ENCODE measurements around the gene MRPL1.

MRPL1 gene

GRCh38 chr4:77990904-77991358 lies 128.3 kb downstream of the MRPL1 start:
- ChIA-PET POLR2A (no interaction called here), CTCF (interaction anchor here (0.5 to 0.6 kb wide), 2 partner anchors 9 to 129 kb away, joined by 4 read pairs; no protein-coding TSS in a partner anchor)
- no peak overlapping the region for H3K27ac ChIP-seq (ENCODE audit: extremely low read depth, low read depth, low read length)
- no peak for TF ChIP-seq ZNF449 (tag by site-specific recombination; IDR thresholded peaks at IDR 0.05)
- no peak for TF ChIP-seq YY2 (tag by site-specific recombination; IDR thresholded peaks at IDR 0.05)
- H3K36me3 ChIP-seq (ENCODE audit: control insufficient read depth in 2 of 2, insufficient read depth in 1 of 2, low read length in 2 of 2), result no peaks in the 10 kb centered on the region
- H3K4me3 ChIP-seq (ENCODE audit: low read depth, low read length), result no peak overlapping the region
- H3K9me3 ChIP-seq (ENCODE audit: control insufficient read depth, insufficient read depth, low read depth, low read length), result no peaks in the 10 kb centered on the region
- H3K4me1 ChIP-seq (ENCODE audit: control insufficient read depth, insufficient read depth, low read length), result no peaks in the 10 kb centered on the region

- no peaks in the 10 kb centered on the region for H3K9me3 ChIP-seq (ENCODE audit: control insufficient read depth, insufficient read depth, low read depth, low read length)
- no peak overlapping the region for H3K27ac ChIP-seq (ENCODE audit: extremely low read depth, low read depth, low read length)
- ChIA-PET CTCF (interaction anchor here (0.6 to 0.7 kb wide), 3 partner anchors 29 to 871 kb away, joined by 3 to 5 read pairs (median 4); no protein-coding TSS in a partner anchor), POLR2A (interaction anchor here (0.9 kb wide), 1 partner anchor 67 kb away, joined by 3 read pairs; no protein-coding TSS in a partner anchor)
- no peaks in the 10 kb centered on the region for H3K4me1 ChIP-seq (ENCODE audit: control insufficient read depth, insufficient read depth, low read length)
- H3K36me3 ChIP-seq (ENCODE audit: control insufficient read depth in 2 of 2, insufficient read depth in 1 of 2, low read length in 2 of 2), result no peaks in the 10 kb centered on the region
- TF ChIP-seq ZNF214 (tag by site-specific recombination; IDR thresholded peaks at IDR 0.05; ENCODE audit: borderline replicate concordance), result no peak
- TF ChIP-seq MEIS1 (CRISPR knock-in tag; IDR thresholded peaks at IDR 0.05; ENCODE audit: borderline replicate concordance), result no peak
- no peak for TF ChIP-seq ZNF843 (tag by site-specific recombination; IDR thresholded peaks at IDR 0.05)
- TF ChIP-seq ZNF433 (tag by site-specific recombination; IDR thresholded peaks at IDR 0.05; ENCODE audit: low read depth), result no peak
- no peak for TF ChIP-seq ZNF223 (tag by site-specific recombination; IDR thresholded peaks at IDR 0.05)
- no peak for TF ChIP-seq ELK4 (IDR thresholded peaks at IDR 0.05; ENCODE audit: borderline replicate concordance, low read depth, low read length)
- TF ChIP-seq ZNF571 (tag by site-specific recombination; IDR thresholded peaks at IDR 0.05), result no peak
- no peak for TF ChIP-seq ZNF660 (tag by site-specific recombination; IDR thresholded peaks at IDR 0.05)
- no peak for TF ChIP-seq ZNF621 (tag by site-specific recombination; IDR thresholded peaks at IDR 0.05)
- no peak for TF ChIP-seq ZNF138 (tag by site-specific recombination; IDR thresholded peaks at IDR 0.05; ENCODE audit: borderline replicate concordance)
- TF ChIP-seq ZNF426 (tag by site-specific recombination; IDR thresholded peaks at IDR 0.05), result no peak
- no peak for TF ChIP-seq YY2 (tag by site-specific recombination; IDR thresholded peaks at IDR 0.05)
- TF ChIP-seq ZNF548 (tag by site-specific recombination; IDR thresholded peaks at IDR 0.05), result no peak
- TF ChIP-seq ZNF701 (tag by site-specific recombination; IDR thresholded peaks at IDR 0.05), result no peak
- no peak overlapping the region for H3K4me3 ChIP-seq (ENCODE audit: low read depth, low read length)
Measured at GRCh38 chr4:77992581-77992980, 130.0 kb downstream of the MRPL1 start.

- TF ChIP-seq ZNF585B (tag by site-specific recombination; IDR thresholded peaks at IDR 0.05) (no peak), ZBTB17 (tag by site-specific recombination; IDR thresholded peaks at IDR 0.05) (0 out of 2 replicates have a peak, but pooled peaks have one; percentile 45), ZNF654 (tag by site-specific recombination; IDR thresholded peaks at IDR 0.05; ENCODE audit: low read depth) (peak; percentile 63), PRDM10 (tag by site-specific recombination; IDR thresholded peaks at IDR 0.05) (peak; percentile 19; the same call in 1 of the 2 replicates), CTCF (tag by site-specific recombination; IDR thresholded peaks at IDR 0.05) (peak; percentile 56; the same call in 1 of the 2 replicates)
- no peak overlapping the region for H3K27ac ChIP-seq (ENCODE audit: extremely low read depth, low read depth, low read length)
- CTCF ChIA-PET, result interaction anchor here (0.7 to 1.8 kb wide), 18 partner anchors 9 to 568 kb away, joined by 3 to 8 read pairs (median 4); no protein-coding TSS in a partner anchor
- H3K4me1 ChIP-seq (ENCODE audit: control insufficient read depth, insufficient read depth, low read length), result no peaks in the 10 kb centered on the region
- no peaks in the 10 kb centered on the region for H3K36me3 ChIP-seq (ENCODE audit: control insufficient read depth in 2 of 2, insufficient read depth in 1 of 2, low read length in 2 of 2)
- no peak overlapping the region for H3K4me3 ChIP-seq (ENCODE audit: low read depth, low read length)
- no peaks in the 10 kb centered on the region for H3K9me3 ChIP-seq (ENCODE audit: control insufficient read depth, insufficient read depth, low read depth, low read length)
- POLR2A ChIA-PET, result interaction anchor here (0.7 to 1.4 kb wide), 2 partner anchors 62 to 65 kb away, joined by 3 to 9 read pairs; partner anchors contain the start of gene FRAS1
Measured at GRCh38 chr4:77994194-77994721, 131.6 kb downstream of the MRPL1 start.
